22Rv1 (cell line): ENCODE measurements around the gene RAB22A.

Source experiments
- H3K27ac ChIP-seq: fragments of 450-650 bp; 2 replicates; pipeline ENCODE4 v1.5.1; 2017
- CTCF ChIP-seq: fragments of 450-650 bp; IDR thresholded peaks from 2 replicates; pipeline ENCODE4 v1.5.1; 2017; ENCODE audit warnings: mild to moderate bottlenecking
- ZFX ChIP-seq: fragments of 450-650 bp; IDR thresholded peaks from 2 replicates; pipeline ENCODE4 v1.6.1; 2017; ENCODE audit warnings: antibody characterized with exemption, borderline replicate concordance

RAB22A gene

DNA sequence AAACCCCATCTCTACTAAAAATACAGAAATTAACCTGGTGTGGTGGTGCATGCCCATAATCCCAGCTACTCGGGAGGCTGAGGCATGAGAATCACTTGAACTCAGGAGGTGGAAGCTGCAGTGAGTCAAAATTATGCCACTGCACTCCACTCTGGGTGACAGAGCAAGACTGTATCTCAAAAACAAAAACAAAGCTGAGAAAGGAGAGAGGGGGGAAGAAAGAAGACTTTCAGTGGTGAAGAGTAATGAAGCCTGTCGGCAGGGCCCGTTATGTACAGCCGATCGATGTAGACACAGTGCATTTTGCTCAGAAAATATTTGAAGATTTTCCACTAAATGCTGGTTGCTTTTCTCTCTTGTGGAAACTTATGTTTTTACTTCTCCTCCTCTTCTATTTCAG lies 93.3 kb downstream of the RAB22A start:
- TF ChIP-seq ZFX (no peak), CTCF (no peak)

DNA sequence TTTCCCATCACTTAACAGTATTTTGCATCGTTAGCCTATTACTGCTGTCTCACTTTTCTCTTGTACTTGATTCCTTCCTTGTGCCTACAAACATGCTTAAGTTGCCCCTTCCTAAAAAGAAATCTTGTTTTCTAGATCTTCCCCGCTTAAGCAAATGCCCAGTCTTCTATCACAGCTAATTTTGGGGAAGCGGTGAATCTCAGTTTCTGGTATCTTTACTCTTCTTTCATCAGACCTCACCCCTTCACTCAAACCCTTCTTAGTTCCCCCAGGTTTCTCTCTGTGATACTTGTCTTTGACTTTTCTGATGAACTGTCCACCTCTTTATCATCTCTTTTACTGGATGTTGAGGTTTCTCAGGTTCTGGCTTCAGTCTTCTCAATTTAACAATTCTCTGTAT lies 93.8 kb downstream of the RAB22A start:
- H3K27ac ChIP-seq, result no peak overlapping the region
- TF ChIP-seq ZFX, result no peak
- TF ChIP-seq CTCF, result no peak

More for the DNA sequence above, 93.3 kb downstream of the RAB22A start:
- H3K27ac ChIP-seq, result no peak overlapping the region

GRCh38 chr20:58405504-58406291 lies 96.2 kb downstream of the RAB22A start:
- no peak overlapping the region for H3K27ac ChIP-seq
- TF ChIP-seq CTCF (no peak), ZFX (no peak)

GRCh38 chr20:58406422-58407001 lies 97.0 kb downstream of the RAB22A start:
- H3K27ac ChIP-seq, result no peak overlapping the region
- TF ChIP-seq ZFX, result no peak
- no peak for TF ChIP-seq CTCF

GRCh38 chr20:58407201-58407873 lies 97.8 kb downstream of the RAB22A start:
- no peak overlapping the region for H3K27ac ChIP-seq
- no peak for TF ChIP-seq ZFX
- TF ChIP-seq CTCF, result no peak

DNA sequence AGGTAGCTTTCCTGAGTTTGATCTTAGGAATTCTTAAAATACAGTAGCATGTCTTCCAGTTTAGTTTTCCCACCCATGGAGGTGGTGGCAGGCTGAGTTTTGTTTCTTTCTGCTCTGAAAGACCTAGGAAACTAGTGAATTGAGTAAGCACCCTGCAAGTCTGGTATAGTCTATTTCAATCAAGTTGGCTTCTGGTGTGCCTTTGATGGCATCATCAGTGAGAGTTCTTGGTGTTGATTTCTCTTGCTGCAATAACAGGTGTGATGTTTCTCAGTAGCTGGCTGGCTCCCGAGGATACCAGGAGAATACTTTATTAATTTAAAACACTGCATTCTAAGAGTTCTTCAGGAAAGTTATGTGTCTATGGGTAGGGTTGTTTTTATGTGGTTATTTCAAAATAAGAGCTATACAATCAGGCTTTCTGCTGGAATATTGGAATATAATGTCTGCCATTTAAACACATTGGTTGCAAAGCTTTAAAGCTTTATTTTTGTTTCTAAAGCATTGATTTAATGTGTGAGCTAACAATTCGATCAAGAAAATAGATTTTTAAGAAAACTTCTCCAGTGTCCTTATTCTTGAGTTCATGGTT lies 98.5 kb downstream of the RAB22A start:
- TF ChIP-seq CTCF, result no peak
- TF ChIP-seq ZFX, result no peak
- no peak overlapping the region for H3K27ac ChIP-seq
